Dermis blood vessel endothelial cell (primary cell): ENCODE measurements around the gene SMU1. TPM values are rescaled to one million over a fixed set of nuclear protein-coding genes. Genes with fewer than 3 reads are reported as not detected.
"Not testable (repeated sequence)": the region's sequence is repeated elsewhere in the genome, so short reads cannot be mapped to it uniquely, and the experiment has no call there.

Source experiments
- DNase-seq: peaks from one replicate; pipeline ENCODE4 v3.0.0; 2010
- total RNA-seq: library from RNA; depleted of rRNA; stranded (reverse); fragments of >200 nt; gene quantifications from 2 replicates; pipeline ENCODE4 v1.2.3, GENCODE V29; 2014

Gene SMU1
- total RNA-seq, 1 donor from 2014 or later, result 37.8 TPM

- DNase-seq, result no peak
Measured at GRCh38 chr9:33105504-33105903, 29.0 kb upstream of the SMU1 start.

DNA sequence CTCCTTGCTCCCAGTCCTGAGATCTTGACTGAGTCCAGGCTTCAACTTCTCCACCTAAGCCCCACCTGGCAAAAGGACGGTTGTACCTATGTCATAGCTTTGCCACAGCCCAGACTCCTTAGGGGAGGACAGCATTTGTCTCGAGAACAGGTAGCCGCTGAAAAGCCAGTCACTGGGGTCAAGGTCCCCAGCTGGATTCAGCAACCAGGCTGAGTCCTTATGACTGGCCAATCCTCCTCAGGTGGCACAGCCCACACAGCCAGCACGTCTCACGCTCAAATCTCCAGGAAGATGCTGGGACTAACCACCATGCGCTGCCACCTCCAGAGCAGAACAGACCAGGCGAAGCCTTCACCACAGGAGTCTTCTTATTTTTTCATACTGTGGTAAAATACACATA lies 27.9 kb upstream of the SMU1 start:
- DNase-seq, result no peak

DNA sequence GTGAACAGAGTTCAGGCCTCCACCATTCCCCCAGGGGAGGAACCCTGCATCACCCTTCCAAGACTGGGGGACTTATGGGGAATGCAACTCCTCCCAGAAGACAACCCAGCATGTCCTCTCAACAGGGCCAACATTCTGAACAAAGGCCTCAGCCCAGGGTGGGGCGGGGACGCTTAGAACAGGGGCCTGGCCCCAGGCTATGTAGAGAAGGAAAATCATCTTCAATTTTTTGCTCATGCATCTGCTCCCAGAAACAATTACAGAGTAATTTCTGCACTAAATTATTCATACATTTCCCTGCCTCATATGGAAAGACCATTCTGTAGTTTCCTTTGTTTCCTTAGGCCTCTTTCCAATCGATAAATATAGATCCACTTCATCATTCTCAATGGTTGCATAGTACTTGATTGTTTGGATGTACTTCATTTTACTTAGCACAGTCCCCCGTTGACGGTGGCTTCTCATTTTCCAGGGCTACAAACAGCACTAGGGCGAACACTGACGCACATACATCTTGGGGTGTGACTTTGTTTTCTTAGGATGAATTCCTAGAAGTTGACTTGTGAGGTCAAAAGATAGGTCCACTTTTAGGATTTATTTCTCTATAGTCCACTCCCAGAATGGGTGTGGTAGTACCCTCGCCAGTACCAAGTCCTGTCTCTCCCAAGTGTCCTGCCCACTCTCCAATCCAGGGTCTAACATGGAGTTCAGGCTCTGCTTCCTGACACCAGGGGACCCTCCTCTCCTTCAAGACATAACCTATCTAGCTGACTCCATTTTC lies 27.2 kb upstream of the SMU1 start:
- DNase-seq, result no peak

- no peak for DNase-seq
Measured at GRCh38 chr9:33102551-33103210, 26.2 kb upstream of the SMU1 start.

DNA sequence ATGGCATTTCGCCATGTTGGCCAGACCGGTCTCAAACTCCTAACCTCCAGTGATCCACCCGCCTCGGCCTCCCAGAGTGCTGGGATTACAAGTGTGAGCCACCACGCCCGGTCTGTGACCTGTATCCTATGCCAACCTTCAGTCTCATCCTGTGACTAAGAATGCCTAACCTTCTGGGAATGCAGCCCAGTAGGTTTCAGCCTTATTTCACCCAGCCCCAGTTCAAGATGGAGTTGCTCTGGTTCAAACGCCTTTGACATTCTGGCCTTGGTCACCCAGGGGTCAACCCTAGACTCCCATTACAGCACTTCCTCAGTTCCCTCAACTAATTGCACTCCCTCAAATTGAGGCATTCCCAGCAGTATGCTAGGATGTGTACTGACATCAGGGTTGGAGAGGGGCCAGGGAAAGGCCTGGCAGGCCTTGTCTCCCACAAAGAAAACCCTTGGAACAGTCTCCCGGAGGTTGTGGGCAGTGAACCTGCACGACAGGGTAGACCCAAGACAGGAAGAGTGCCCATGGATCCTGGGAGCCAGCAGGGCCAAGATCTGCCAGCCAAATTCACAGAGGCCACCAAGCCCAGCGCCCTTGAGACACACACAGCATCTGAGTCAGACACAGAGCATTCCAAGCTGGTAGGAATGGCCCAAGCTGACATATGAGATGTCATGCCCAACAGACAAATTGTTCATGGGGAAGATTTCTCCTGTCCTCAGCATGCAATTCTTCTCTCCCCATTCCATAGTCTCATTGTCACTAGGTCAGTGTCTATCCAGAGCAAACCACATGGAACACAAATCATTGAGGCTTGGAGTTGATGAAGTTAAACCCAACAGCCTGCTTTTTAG lies 24.9 kb upstream of the SMU1 start:
- peak; percentile 29 for DNase-seq

- no peak for DNase-seq
Measured at GRCh38 chr9:33099754-33100153, 23.3 kb upstream of the SMU1 start.

DNA sequence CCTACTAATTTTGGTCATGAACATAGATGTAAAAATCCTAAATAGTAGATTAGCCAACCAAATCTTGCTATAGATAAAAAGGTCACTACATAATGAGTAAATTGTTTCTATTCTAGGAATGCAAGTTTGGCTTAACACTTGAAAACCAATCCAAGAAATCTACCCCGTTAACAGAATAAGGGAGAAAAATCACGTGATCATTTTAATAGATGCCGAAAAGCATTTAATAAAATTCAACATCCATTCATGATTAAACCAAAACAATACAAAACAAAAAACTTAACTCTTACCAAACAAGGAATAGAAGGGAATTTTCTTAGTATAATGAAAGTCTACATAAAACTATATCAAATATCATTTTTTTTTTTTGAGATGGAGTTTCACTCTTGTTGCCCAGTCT lies 20.7 kb upstream of the SMU1 start:
- DNase-seq, result no peak

DNA sequence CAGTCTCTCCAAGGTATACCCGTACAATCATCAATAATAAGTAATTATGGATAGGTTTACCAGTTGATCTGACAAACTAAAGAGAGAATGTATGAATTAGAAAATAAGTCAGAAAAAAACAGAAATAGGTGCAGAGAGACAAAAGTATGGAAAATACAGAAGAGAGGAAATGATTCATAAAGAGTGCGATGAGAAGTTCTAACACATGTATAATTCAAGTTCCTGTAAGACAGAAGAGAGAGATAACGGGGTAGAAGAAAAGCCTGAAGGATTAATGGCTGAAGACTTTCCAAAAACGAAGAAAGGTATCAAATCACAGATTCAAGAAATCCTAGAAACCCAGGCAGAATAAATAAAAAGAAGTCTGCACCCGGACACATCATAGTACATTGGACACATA lies 16.2 kb upstream of the SMU1 start:
- no peak for DNase-seq

GRCh38 chr9:33085672-33086071 lies 9.2 kb upstream of the SMU1 start:
- not testable (repeated sequence) for DNase-seq

DNA sequence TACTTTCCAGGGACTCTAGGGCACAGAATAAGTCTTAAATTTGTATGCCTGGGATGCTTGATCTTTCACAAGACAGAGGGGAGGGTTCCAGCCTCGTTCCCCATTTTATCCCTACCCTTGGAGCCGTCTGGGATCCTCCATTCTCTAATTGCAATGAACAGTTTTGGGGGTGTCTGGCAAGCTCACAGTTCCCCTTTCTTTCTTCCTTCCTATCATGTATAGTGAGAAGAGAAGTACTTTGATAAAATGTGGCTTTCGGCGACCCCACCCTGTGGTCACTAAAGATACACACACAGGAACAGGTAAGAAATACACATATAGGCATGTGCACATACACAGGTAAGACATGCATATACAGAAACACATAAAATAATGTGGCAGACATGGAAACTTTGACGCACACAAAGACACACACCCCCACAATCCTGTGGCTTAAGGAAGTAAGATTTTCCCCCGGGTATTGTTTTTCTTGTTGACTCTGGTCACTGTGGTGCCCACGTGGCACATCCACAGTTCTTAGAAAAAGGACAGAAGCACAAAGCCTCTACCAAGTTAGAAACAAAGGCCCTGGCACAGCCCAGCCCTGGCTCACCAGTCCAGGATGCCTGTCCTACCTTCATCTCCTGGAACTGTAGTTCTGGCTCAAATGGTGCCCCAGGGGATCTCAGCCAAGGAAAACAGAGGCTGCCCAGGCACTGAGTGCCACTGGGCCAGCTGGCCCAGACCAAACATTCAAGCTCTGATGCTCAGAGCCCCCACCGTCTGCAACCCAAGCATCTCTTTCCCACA lies 6.3 kb upstream of the SMU1 start:
- DNase-seq, result peak; percentile 74

DNA sequence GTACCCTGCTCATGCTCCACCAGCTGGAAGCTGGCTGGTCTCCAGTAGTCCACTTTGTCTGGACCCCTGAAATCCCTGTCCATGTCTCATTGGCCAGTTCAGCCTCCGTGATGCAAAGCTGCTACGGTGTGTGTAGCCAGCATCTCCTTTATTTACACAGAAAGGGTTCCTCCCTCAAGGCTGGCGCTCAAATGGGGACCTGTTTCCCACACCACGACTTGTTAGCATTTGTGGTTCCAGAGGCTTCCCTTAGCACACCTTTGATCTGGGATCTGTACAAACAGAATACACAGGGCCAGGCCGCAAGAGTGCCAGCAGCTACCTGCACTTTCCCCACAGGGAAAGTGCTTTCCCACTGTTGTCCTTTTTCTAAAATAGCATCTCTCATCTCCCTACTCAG lies 5.7 kb upstream of the SMU1 start:
- no peak for DNase-seq

GRCh38 chr9:33081128-33081851 lies 4.8 kb upstream of the SMU1 start:
- peak; percentile 95 for DNase-seq

DNA sequence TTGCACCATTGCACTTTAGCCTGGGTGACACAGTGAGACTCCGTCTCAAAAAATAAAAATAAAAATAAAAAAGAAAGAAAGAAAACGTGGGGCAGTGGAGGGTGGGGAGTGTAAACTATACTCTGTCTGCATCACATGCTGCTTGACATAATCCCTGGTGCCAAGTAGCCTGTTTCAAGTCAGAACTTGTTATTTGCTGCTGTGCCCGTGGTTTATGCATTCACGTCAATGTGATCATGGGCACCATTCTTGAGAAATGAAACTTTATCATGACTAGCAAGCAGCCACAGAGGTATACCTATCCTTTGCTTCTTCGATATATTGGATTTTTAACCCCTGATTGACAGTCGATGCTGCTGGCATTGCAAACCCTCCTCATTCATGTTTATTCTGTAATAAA lies 4.1 kb upstream of the SMU1 start:
- no peak for DNase-seq

DNA sequence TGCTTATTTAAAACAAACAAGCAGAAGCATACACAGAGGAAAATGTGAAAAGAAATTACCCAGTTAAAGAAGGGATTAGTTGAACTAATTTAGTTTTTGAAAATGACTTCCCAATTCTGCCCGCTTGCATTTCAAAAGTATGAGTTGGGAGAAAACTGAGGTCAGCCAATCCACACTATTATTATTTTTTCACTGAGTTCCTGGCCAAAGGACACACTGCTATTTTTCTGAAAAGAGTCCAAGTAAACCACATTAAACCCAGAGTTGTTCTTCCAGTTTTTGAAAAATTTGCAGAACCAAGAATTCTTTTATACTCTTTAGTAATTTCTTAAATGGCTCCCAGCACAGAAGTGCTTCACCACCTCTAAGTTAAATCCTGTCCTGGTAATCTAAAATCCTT lies 7.5 kb downstream of the SMU1 start:
- no peak for DNase-seq

GRCh38 chr9:33065157-33066076 lies 11.1 kb downstream of the SMU1 start:
- DNase-seq, result no peak

DNA sequence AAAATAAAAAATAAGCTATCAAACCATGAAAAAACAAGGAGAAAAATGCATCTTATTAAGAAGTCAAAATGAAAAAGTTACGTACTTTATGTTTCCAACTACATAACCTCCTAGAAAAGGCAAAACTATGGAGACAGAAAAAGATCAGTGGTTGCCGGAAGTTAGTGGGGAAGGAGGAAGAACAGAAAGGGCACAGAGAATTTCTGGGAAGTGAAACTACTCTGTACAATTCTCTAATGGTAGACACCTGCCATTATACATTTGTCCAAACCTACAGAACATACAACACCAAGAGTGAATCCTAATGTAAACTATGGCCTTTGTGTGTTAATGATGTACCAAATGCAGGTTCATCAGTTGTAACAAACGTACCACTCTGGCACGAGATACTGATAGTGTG lies 25.3 kb downstream of the SMU1 start:
- DNase-seq, result no peak

- no peak for DNase-seq
Measured at GRCh38 chr9:33049680-33050361, 26.7 kb downstream of the SMU1 start.

GRCh38 chr9:33048054-33048465 lies 28.4 kb downstream of the SMU1 start:
- no peak for DNase-seq

GRCh38 chr9:33046061-33046460 lies 30.4 kb downstream of the SMU1 start:
- no peak for DNase-seq

GRCh38 chr9:33044677-33045282 lies 31.7 kb downstream of the SMU1 start:
- DNase-seq, result peak; percentile 65
